ENCODE measurements around the gene OR10D3. TPM values are rescaled to one million over a fixed set of nuclear protein-coding genes. Genes with fewer than 3 reads are reported as not detected.

The OR10D3 gene
- total RNA-seq, 6 donors from 2014 or later, result not detected

- no peak for TF ChIP-seq EP300 (IDR thresholded peaks at IDR 0.05)
- no peak for TF ChIP-seq POLR2A (IDR thresholded peaks at IDR 0.05)
- TF ChIP-seq POLR2AphosphoS5 (IDR thresholded peaks at IDR 0.05), result no peak
- TF ChIP-seq CTCF (IDR thresholded peaks at IDR 0.05), result no peak
- H3K27ac ChIP-seq, result no peak overlapping the region
- H3K36me3 ChIP-seq, result no peaks in the 10 kb centered on the region
- 87 to 91% methylated on average over 17 to 40 of the region's 40 CpGs for WGBS, 2 donors
- H3K27me3 ChIP-seq, result no peaks in the 10 kb centered on the region
- ATAC-seq (ENCODE audit: low FRiP score in 2 of 2), result no peak
- H3K9me3 ChIP-seq, result no peaks in the 10 kb centered on the region
- DNase-seq, result peak in 1 of 2 donors; percentile 71
- H3K4me1 ChIP-seq, result no peaks in the 10 kb centered on the region
- no peak overlapping the region for H3K4me3 ChIP-seq
These were observed 12.2 kb upstream of the OR10D3 start for GRCh38 chr11:124170801-124171586.

- Histone ChIP-seq H3K27ac (no peak overlapping the region), H3K9me3 (no peaks in the 10 kb centered on the region), H3K36me3 (no peaks in the 10 kb centered on the region), H3K27me3 (no peaks in the 10 kb centered on the region), H3K4me1 (no peaks in the 10 kb centered on the region), H3K4me3 (no peak overlapping the region)
- no peak for TF ChIP-seq POLR2A (IDR thresholded peaks at IDR 0.05)
- no peak for TF ChIP-seq EP300 (IDR thresholded peaks at IDR 0.05)
- TF ChIP-seq POLR2AphosphoS5 (IDR thresholded peaks at IDR 0.05), result no peak
- no peak for TF ChIP-seq CTCF (IDR thresholded peaks at IDR 0.05)
- DNase-seq (no peak), ATAC-seq (ENCODE audit: low FRiP score in 2 of 2) (no peak)
- WGBS, 2 donors, result 80 to 86% methylated on average over 6 of the region's 6 CpGs
These were observed 11.0 kb upstream of the OR10D3 start for GRCh38 chr11:124172101-124172500.

GRCh38 chr11:124172599-124172998, 10.5 kb upstream of the OR10D3 start:
- 100% methylated on average over 1 of the region's 1 CpG for WGBS, 2 donors
- H3K4me1 ChIP-seq, result no peaks in the 10 kb centered on the region
- no peaks in the 10 kb centered on the region for H3K9me3 ChIP-seq
- no peak for ATAC-seq (ENCODE audit: low FRiP score in 2 of 2)
- no peak overlapping the region for H3K27ac ChIP-seq
- H3K36me3 ChIP-seq, result no peaks in the 10 kb centered on the region
- H3K27me3 ChIP-seq, result no peaks in the 10 kb centered on the region
- no peak for TF ChIP-seq POLR2A (IDR thresholded peaks at IDR 0.05)
- TF ChIP-seq EP300 (IDR thresholded peaks at IDR 0.05), result no peak
- no peak for DNase-seq
- H3K4me3 ChIP-seq, result no peak overlapping the region

DNA sequence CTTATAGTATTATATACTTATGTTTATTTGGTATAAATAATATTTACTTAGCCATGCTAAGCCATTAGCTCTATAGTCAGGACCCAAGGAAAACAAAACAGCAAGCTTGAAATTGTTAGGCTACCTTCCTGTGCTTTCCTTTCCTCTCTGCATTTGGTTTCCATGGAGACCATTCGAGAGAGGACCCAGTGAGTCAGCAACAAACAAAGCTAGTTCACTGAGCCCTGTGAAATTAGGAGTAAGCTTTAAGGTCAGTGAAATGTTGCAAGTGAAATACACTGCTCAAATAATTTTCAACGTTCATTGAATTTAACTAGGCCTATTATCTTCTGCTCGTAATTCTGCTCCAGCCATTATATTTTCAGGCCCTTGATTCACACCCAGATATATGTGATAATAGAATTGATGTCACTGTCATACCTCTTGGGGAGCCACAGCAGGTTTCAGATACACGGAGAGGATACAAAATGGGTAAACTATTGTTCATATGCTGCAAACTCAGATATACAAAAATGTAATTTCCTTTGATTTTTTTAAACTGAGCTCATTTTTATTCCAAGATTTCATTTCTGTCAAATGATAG, 9.1 kb upstream of the OR10D3 start:
- ATAC-seq (ENCODE audit: low FRiP score in 2 of 2) (no peak), DNase-seq (no peak)
- H3K27me3 ChIP-seq, result no peaks in the 10 kb centered on the region
- no peaks in the 10 kb centered on the region for H3K4me1 ChIP-seq
- no peaks in the 10 kb centered on the region for H3K9me3 ChIP-seq
- TF ChIP-seq EP300 (IDR thresholded peaks at IDR 0.05) (no peak), POLR2A (IDR thresholded peaks at IDR 0.05) (no peak), CTCF (IDR thresholded peaks at IDR 0.05) (no peak), POLR2AphosphoS5 (IDR thresholded peaks at IDR 0.05) (no peak)
- WGBS, 2 donors, result 22 to 31% methylated on average over 4 of the region's 4 CpGs
- H3K4me3 ChIP-seq, result no peak overlapping the region
- H3K36me3 ChIP-seq, result no peaks in the 10 kb centered on the region
- no peak overlapping the region for H3K27ac ChIP-seq

GRCh38 chr11:124176925-124177715, 6.0 kb upstream of the OR10D3 start:
- Histone ChIP-seq H3K9me3 (no peaks in the 10 kb centered on the region), H3K4me3 (no peak overlapping the region), H3K36me3 (no peaks in the 10 kb centered on the region), H3K27ac (no peak overlapping the region), H3K27me3 (no peaks in the 10 kb centered on the region), H3K4me1 (no peaks in the 10 kb centered on the region)
- 60 to 62% methylated on average over 5 of the region's 5 CpGs for WGBS, 2 donors
- ATAC-seq (ENCODE audit: low FRiP score in 2 of 2), result no peak
- DNase-seq, result no peak
- TF ChIP-seq EP300 (IDR thresholded peaks at IDR 0.05), result no peak
- no peak for TF ChIP-seq CTCF (IDR thresholded peaks at IDR 0.05)
- TF ChIP-seq POLR2AphosphoS5 (IDR thresholded peaks at IDR 0.05), result no peak
- no peak for TF ChIP-seq POLR2A (IDR thresholded peaks at IDR 0.05)

Measured in upper lobe of left lung (tissue), 6 donors.